ENCODE data around the gene SNX17. TPM values are rescaled to one million over a fixed set of nuclear protein-coding genes. Genes with fewer than 3 reads are reported as not detected.

Gene SNX17
- total and polyA plus RNA-seq, 2 of the 4 experiments (the other 2 are of a cell fraction), result 102 to 130 TPM

- Histone ChIP-seq H3K56ac (ENCODE audit: extremely low read depth, insufficient read depth, low read length) (no peak overlapping the region), H3K27me3 (ENCODE audit: control insufficient read depth, insufficient read depth, low read length) (peaks cover 2% of the 10 kb centered on the region; the same call in 1 of the 2 replicates), H3K9ac (ENCODE audit: low read depth, low read length) (no peak overlapping the region), H2AK5ac (ENCODE audit: low read depth, low read length) (no peak overlapping the region), H3K4me3 (ENCODE audit: insufficient read depth, low read depth, low read length) (no peak overlapping the region), H3K36me3 (ENCODE audit: control insufficient read depth, insufficient read depth, low read length) (no peaks in the 10 kb centered on the region), H3K23ac (ENCODE audit: low read depth, low read length) (no peak overlapping the region), H2BK5ac (ENCODE audit: low read depth, low read length, poor library complexity, severe bottlenecking) (no peak overlapping the region), H4K91ac (ENCODE audit: insufficient read depth, low read depth, low read length) (no peak overlapping the region), H3K18ac (ENCODE audit: low read depth, low read length) (no peak overlapping the region), H2BK120ac (ENCODE audit: low read depth, low read length) (no peak overlapping the region), H2AK9ac (replicated peaks; ENCODE audit: low read depth, low read length, poor library complexity) (no peak overlapping the region), H3K4ac (ENCODE audit: low read depth, low read length) (no peak overlapping the region), H3K9me3 (ENCODE audit: control insufficient read depth, insufficient read depth, low read length) (no peaks in the 10 kb centered on the region), H4K20me1 (ENCODE audit: insufficient read depth, low read length) (no peaks in the 10 kb centered on the region), H4K8ac (ENCODE audit: low read depth in 2 of 2, low read length in 2 of 2) (no peak overlapping the region), H4K5ac (ENCODE audit: low read depth, low read length) (no peak overlapping the region), H3K79me1 (ENCODE audit: low read depth in 1 of 2, low read length in 2 of 2) (no peaks in the 10 kb centered on the region), H2BK20ac (ENCODE audit: low read depth, low read length) (no peak overlapping the region), H3K9me1 (ENCODE audit: insufficient read depth, low read length) (no peaks in the 10 kb centered on the region), H2BK15ac (ENCODE audit: low read depth, low read length) (no peak overlapping the region), H3K4me1 (ENCODE audit: control insufficient read depth, insufficient read depth, low read length) (no peaks in the 10 kb centered on the region), H3K14ac (replicated peaks; ENCODE audit: low read depth, low read length) (no peak overlapping the region), H2AFZ (replicated peaks; ENCODE audit: low read length, poor library complexity) (no peak overlapping the region), H3K4me2 (ENCODE audit: low read depth, low read length) (no peak overlapping the region), H3K27ac (ENCODE audit: insufficient read depth, low read length) (no peak overlapping the region)
- TF ChIP-seq FOS (IDR thresholded peaks at IDR 0.05; ENCODE audit: low read depth, low read length) (no peak), MXI1 (IDR thresholded peaks at IDR 0.05; ENCODE audit: borderline replicate concordance, low read depth, low read length) (no peak), SMC3 (IDR thresholded peaks at IDR 0.05; ENCODE audit: low read depth, low read length) (no peak), MAZ (IDR thresholded peaks at IDR 0.05; ENCODE audit: borderline replicate concordance, low read depth, low read length) (no peak), NFE2L2 (IDR thresholded peaks at IDR 0.05; ENCODE audit: low read depth, low read length) (no peak), USF2 (IDR thresholded peaks at IDR 0.05; ENCODE audit: low read depth, low read length) (no peak), BHLHE40 (IDR thresholded peaks at IDR 0.05; ENCODE audit: low read depth, low read length) (no peak), CEBPB (IDR thresholded peaks at IDR 0.05; ENCODE audit: low read depth, low read length) (no peak), CHD1 (IDR thresholded peaks at IDR 0.05; ENCODE audit: low read depth, low read length) (no peak), RCOR1 (IDR thresholded peaks at IDR 0.05; ENCODE audit: insufficient replicate concordance, low read length) (no peak), RFX5 (IDR thresholded peaks at IDR 0.05; ENCODE audit: low read depth, low read length) (no peak), MAFK (IDR thresholded peaks at IDR 0.05; ENCODE audit: low read depth, low read length) (no peak), RAD21 (IDR thresholded peaks at IDR 0.05; ENCODE audit: low read length) (no peak), POLR2A (IDR thresholded peaks at IDR 0.05; ENCODE audit: low read depth, low read length) (no peak)
- TF ChIP-seq, protein P1, sequence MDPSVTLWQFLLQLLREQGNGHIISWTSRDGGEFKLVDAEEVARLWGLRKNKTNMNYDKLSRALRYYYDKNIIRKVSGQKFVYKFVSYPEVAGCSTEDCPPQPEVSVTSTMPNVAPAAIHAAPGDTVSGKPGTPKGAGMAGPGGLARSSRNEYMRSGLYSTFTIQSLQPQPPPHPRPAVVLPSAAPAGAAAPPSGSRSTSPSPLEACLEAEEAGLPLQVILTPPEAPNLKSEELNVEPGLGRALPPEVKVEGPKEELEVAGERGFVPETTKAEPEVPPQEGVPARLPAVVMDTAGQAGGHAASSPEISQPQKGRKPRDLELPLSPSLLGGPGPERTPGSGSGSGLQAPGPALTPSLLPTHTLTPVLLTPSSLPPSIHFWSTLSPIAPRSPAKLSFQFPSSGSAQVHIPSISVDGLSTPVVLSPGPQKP (IDR thresholded peaks at IDR 0.05; ENCODE audit: borderline replicate concordance, low read depth, low read length), result no peak
- TF ChIP-seq, protein P2, sequence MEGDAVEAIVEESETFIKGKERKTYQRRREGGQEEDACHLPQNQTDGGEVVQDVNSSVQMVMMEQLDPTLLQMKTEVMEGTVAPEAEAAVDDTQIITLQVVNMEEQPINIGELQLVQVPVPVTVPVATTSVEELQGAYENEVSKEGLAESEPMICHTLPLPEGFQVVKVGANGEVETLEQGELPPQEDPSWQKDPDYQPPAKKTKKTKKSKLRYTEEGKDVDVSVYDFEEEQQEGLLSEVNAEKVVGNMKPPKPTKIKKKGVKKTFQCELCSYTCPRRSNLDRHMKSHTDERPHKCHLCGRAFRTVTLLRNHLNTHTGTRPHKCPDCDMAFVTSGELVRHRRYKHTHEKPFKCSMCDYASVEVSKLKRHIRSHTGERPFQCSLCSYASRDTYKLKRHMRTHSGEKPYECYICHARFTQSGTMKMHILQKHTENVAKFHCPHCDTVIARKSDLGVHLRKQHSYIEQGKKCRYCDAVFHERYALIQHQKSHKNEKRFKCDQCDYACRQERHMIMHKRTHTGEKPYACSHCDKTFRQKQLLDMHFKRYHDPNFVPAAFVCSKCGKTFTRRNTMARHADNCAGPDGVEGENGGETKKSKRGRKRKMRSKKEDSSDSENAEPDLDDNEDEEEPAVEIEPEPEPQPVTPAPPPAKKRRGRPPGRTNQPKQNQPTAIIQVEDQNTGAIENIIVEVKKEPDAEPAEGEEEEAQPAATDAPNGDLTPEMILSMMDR (conservative IDR thresholded peaks at IDR 0.05; ENCODE audit: low read depth, low read length), result no peak
- intact Hi-C loops (cut with micrococcal nuclease), result no loop called here
- ChIA-PET CTCF (no interaction called here), POLR2A (ENCODE audit: unreplicated experiment) (no interaction called here)
- ATAC-seq (ENCODE audit: low read depth), result no peak
- in situ Hi-C loops (cut with MboI; ENCODE audit: low sequenced_read_pairs), result no loop called here
- no TSS peak for BruUV-seq (replicated peaks)
- no peak for DNase-seq
- dilution Hi-C loops (cut with HindIII; ENCODE audit: low sequenced_read_pairs, unreplicated experiment), result no loop called here
- 100% methylated on average over 1 of the region's 3 CpGs; no CpG with 5 or more reads in 1 of the 2 experiments for WGBS, 2 experiments (ENCODE audit: extremely low coverage in 2 of 2, insufficient read length in 1 of 2)
These were observed 52.5 kb downstream of the SNX17 start for GRCh38 chr2:27422958-27423357.

Data from IMR-90 (cell line).